ENCODE results near the gene RPL12.

DNA sequence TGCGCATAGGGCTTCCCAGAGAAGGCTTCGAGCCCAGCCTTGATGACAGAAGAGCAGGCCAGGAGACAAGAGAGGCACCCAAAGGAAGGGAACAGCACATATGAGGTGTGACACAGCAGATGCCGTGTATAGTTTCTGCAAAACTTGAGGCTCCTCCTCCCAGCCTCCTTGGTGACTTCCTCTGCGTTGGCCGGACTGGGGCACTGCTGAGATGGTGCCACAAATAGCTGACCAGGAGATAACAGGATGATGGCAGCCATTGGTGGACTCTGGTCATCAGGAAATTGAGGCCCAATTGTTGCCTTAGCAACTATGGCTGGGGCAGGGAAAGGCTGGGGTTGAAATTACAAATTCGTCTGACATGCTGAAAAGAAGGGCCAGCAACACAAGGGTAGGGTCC lies 31.9 kb downstream of the RPL12 start:
- no peak for TF ChIP-seq POLR2A (IDR thresholded peaks at IDR 0.05)
- TF ChIP-seq, protein P1, sequence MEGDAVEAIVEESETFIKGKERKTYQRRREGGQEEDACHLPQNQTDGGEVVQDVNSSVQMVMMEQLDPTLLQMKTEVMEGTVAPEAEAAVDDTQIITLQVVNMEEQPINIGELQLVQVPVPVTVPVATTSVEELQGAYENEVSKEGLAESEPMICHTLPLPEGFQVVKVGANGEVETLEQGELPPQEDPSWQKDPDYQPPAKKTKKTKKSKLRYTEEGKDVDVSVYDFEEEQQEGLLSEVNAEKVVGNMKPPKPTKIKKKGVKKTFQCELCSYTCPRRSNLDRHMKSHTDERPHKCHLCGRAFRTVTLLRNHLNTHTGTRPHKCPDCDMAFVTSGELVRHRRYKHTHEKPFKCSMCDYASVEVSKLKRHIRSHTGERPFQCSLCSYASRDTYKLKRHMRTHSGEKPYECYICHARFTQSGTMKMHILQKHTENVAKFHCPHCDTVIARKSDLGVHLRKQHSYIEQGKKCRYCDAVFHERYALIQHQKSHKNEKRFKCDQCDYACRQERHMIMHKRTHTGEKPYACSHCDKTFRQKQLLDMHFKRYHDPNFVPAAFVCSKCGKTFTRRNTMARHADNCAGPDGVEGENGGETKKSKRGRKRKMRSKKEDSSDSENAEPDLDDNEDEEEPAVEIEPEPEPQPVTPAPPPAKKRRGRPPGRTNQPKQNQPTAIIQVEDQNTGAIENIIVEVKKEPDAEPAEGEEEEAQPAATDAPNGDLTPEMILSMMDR (IDR thresholded peaks at IDR 0.05 in 8 of 11, conservative IDR thresholded peaks at IDR 0.05 in 3 of 11): no peak
- peak in 1 of 3 donors; percentile 15 for TF ChIP-seq POLR2AphosphoS5 (IDR thresholded peaks at IDR 0.05)
